Gastrocnemius medialis (tissue), 4 donors: Measurements from ENCODE around the gene PPARG. TPM values are rescaled to one million over a fixed set of nuclear protein-coding genes. Genes with fewer than 3 reads are reported as not detected.

Experiments
- ATAC-seq, 2 donors: fragments of 150-250 bp; one replicate each; pipeline ENCODE4 v1.9.1; 2016
- DNase-seq, 2 donors: peaks; one replicate each; pipeline ENCODE4 v3.0.0-alpha.2; 2019
- H3K27ac ChIP-seq, 4 donors: fragments of 200-600 bp; sonication (generic); 1 replicate in 1 of 4; 2 replicates in 3 of 4; pipeline ENCODE4 v1.5.1; 2016 to 2018; ENCODE audit warnings: mild to moderate bottlenecking in 2 of 4, moderate library complexity in 1 of 4
- H3K27me3 ChIP-seq, 3 donors: fragments of 200-600 bp; sonication (generic) in 2 of 3; 1 replicate in 1 of 3; 2 replicates in 2 of 3; pipeline versions ENCODE4 v1.5.1 to v1.6.0; 2016 to 2019; ENCODE audit warnings: mild to moderate bottlenecking in 1 of 3, moderate library complexity in 1 of 3
- H3K36me3 ChIP-seq, 2 donors: fragments of 200-600 bp; sonication (generic) in 1 of 2; one replicate each; pipeline ENCODE4 v1.5.1; 2017 to 2018
- H3K4me1 ChIP-seq, 2 donors: fragments of 200-600 bp; sonication (generic) in 1 of 2; one replicate each; pipeline ENCODE4 v1.5.1; 2016 to 2017; ENCODE audit warnings: mild to moderate bottlenecking in 2 of 2
- H3K4me3 ChIP-seq, 4 donors: fragments of 200-600 bp; sonication (generic) in 3 of 4; 1 replicate in 1 of 4; 2 replicates in 3 of 4; pipeline ENCODE4 v1.5.1; 2016 to 2019; ENCODE audit warnings: mild to moderate bottlenecking in 2 of 4
- H3K9me3 ChIP-seq, 3 donors: fragments of 200-600 bp; sonication (generic) in 2 of 3; 1 replicate in 1 of 3; 2 replicates in 2 of 3; pipeline ENCODE4 v1.5.1; 2016 to 2019
- POLR2A ChIP-seq, 2 donors: fragments of 450-650 bp; IDR thresholded peaks; one replicate each; pipeline ENCODE4 v1.6.1; 2017; ENCODE audit warnings: antibody characterized with exemption in 2 of 2, mild to moderate bottlenecking in 2 of 2, moderate library complexity in 2 of 2
- in situ Hi-C, 4 donors: fragments of 200-750 bp; cut with MboI; loops; one replicate each; pipeline versions ENCODE4 v1.15.0 to v1.8.0; 2017; ENCODE audit warnings: low sequenced_read_pairs in 4 of 4
- intact Hi-C: fragments of 100-400 bp; cut with DNase I; formaldehyde crosslinking; loops from one replicate; pipeline ENCODE4 v1.15.1; 2023; ENCODE audit warnings: low total_unique reads
- total RNA-seq, 4 donors: library from RNA; depleted of rRNA; stranded (reverse); fragments of >200 nt; gene quantifications; one replicate each; pipeline versions ENCODE4 v1.1.0 to v1.2.3, GENCODE V29; 2016
- TF ChIP-seq, protein P1 (sequence below), 5 experiments: fragments of 450-650 bp in 3 of 5; fragments of 200-600 bp in 2 of 5; sonication (generic) in 2 of 5; IDR thresholded peaks in 4 of 5; conservative IDR thresholded peaks in 1 of 5; 1 replicate in 4 of 5; 2 replicates in 1 of 5; pipeline ENCODE4 v1.5.1; 2016 to 2019; ENCODE audit warnings: antibody characterized with exemption in 5 of 5, mild to moderate bottlenecking in 3 of 5, moderate library complexity in 3 of 5

PPARG gene
- total RNA-seq, 4 donors from 2014 or later, result 4.9 to 10.6 (median 8.5) TPM

DNA sequence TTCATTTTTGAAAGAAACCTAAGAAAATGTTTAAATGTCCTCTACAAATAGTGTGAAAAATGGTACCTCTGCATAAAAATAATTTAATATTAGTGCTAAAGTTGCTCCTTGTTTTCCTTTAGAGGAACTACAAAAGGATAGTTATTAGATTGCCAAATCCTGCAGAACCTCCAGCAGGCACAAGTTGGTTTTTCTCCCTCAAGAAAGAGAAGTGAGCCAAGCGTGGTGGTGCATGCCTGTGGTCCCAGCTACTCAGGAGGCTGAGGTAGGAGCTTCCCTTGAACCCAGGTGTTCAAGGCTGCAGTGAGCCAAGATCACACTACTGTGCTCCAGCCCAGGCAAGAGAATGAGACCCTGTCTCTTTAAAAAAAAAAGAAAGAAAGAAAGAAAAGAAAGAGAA lies 110.4 kb downstream of the PPARG start:
- Histone ChIP-seq H3K4me1 (peaks cover 0 to 3% of the 10 kb centered on the region in 2 donors), H3K27me3 (no peaks in the 10 kb centered on the region), H3K9me3 (no peaks in the 10 kb centered on the region), H3K36me3 (no peaks in the 10 kb centered on the region), H3K4me3 (no peak overlapping the region), H3K27ac (no peak overlapping the region)
- no peak for ATAC-seq
- TF ChIP-seq POLR2A (IDR thresholded peaks at IDR 0.05), result no peak
- TF ChIP-seq, protein P1, sequence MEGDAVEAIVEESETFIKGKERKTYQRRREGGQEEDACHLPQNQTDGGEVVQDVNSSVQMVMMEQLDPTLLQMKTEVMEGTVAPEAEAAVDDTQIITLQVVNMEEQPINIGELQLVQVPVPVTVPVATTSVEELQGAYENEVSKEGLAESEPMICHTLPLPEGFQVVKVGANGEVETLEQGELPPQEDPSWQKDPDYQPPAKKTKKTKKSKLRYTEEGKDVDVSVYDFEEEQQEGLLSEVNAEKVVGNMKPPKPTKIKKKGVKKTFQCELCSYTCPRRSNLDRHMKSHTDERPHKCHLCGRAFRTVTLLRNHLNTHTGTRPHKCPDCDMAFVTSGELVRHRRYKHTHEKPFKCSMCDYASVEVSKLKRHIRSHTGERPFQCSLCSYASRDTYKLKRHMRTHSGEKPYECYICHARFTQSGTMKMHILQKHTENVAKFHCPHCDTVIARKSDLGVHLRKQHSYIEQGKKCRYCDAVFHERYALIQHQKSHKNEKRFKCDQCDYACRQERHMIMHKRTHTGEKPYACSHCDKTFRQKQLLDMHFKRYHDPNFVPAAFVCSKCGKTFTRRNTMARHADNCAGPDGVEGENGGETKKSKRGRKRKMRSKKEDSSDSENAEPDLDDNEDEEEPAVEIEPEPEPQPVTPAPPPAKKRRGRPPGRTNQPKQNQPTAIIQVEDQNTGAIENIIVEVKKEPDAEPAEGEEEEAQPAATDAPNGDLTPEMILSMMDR (IDR thresholded peaks at IDR 0.05 in 4 of 5, conservative IDR thresholded peaks at IDR 0.05 in 1 of 5), result no peak
- intact Hi-C loops, result no loop called here
- in situ Hi-C loops, result no loop called here
- no peak for DNase-seq

DNA sequence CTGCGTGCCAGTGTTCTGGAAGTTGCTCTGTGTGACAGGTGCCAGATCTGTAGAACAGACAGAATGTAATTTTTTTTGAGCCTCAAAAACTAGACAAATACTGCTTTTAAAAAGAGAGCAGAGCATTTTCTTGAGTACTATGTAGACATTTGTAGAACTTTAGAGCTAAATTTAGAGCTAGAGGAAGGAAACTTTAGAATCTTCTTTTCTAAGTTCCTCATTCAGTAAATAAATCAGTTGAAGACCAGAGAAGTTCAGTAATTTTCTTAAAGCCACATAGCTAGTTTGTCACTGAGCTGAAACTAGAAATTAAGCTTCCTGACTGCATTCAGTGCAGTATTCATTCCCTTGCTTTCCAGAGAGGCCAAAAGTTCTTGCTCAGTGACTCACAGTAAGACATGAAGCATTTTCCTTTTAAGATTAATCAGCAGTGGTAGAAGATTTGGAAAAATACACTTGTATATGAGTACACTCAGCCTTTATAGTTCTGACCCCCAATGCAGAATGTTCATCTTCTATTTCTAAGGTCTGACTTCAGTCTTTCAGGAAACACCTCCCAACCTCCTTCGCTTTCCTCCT lies 111.8 kb downstream of the PPARG start:
- no peaks in the 10 kb centered on the region for H3K9me3 ChIP-seq
- intact Hi-C loops (no loop called here), in situ Hi-C loops (no loop called here)
- ATAC-seq (no peak), DNase-seq (no peak)
- TF ChIP-seq POLR2A (IDR thresholded peaks at IDR 0.05), result no peak
- TF ChIP-seq, protein P1 (IDR thresholded peaks at IDR 0.05 in 4 of 5, conservative IDR thresholded peaks at IDR 0.05 in 1 of 5), result no peak
- no peak overlapping the region for H3K27ac ChIP-seq
- no peaks in the 10 kb centered on the region for H3K4me1 ChIP-seq
- H3K4me3 ChIP-seq, result no peak overlapping the region
- no peaks in the 10 kb centered on the region for H3K27me3 ChIP-seq
- no peaks in the 10 kb centered on the region for H3K36me3 ChIP-seq

DNA sequence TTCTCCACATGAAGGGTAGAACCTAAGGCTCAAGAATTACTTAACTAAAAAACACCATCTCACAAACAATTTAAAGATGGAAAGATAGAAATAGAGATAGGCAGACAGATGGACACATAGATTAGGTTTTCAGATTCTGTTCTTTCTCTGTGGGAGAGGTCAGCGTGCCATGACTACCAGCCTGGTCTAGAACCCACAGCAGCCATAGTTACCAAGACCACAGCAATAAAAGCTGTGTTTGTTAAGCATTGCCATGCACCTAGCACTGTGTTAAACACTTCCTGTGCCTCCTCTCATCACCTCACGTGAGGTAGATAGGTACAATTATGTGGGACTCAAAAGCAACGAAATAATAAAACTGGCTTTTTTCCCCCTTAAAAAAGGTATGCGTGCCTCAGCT lies 112.3 kb downstream of the PPARG start:
- H3K27ac ChIP-seq, result no peak overlapping the region
- ATAC-seq (no peak), DNase-seq (no peak)
- H3K4me3 ChIP-seq, result no peak overlapping the region
- in situ Hi-C loops, result no loop called here
- intact Hi-C loops, result no loop called here
- no peak for TF ChIP-seq POLR2A (IDR thresholded peaks at IDR 0.05)
- TF ChIP-seq, protein P1 (IDR thresholded peaks at IDR 0.05 in 4 of 5, conservative IDR thresholded peaks at IDR 0.05 in 1 of 5), result no peak
- no peaks in the 10 kb centered on the region for H3K36me3 ChIP-seq
- H3K9me3 ChIP-seq, result no peaks in the 10 kb centered on the region
- H3K27me3 ChIP-seq, result no peaks in the 10 kb centered on the region
- no peaks in the 10 kb centered on the region for H3K4me1 ChIP-seq

DNA sequence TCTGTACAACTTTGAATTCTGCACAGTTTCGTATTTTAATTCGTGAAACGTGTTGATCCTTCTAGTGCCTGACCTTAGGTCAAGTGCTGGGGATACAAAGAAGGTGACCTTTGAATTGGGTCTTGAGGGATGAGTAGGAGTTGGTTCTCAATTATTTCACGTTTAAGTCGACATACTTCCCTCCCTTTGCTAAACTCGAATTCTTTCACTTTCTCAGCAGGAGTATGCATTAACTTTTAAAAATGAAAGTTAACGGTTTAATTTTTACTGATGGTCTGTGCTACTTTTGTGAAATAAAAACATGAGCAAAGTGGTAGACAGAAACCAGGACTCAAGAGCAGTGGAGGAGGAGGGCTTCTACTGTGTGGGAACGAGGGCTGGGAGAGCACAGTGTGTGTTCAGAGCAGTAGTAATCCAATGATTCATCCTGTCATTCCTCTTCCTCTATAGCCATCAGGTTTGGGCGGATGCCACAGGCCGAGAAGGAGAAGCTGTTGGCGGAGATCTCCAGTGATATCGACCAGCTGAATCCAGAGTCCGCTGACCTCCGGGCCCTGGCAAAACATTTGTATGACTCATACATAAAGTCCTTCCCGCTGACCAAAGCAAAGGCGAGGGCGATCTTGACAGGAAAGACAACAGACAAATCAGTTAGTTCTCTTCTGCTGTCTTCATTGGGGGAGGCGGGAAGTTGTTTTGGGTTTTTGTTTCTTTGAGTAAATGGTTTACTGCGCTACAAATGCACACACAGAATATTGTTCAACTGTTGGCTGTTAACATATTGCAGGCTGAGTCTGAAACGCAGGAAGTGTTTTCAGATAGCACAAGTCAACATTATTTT lies 116.8 kb downstream of the PPARG start:
- Histone ChIP-seq H3K4me1 (no peaks in the 10 kb centered on the region), H3K27me3 (no peaks in the 10 kb centered on the region), H3K36me3 (no peaks in the 10 kb centered on the region), H3K4me3 (no peak overlapping the region), H3K9me3 (no peaks in the 10 kb centered on the region), H3K27ac (peak overlapping the region in 3 of 4 donors; percentile 6 to 57 (median 46))
- in situ Hi-C loops (no loop called here), intact Hi-C loops (no loop called here)
- no peak for TF ChIP-seq POLR2A (IDR thresholded peaks at IDR 0.05)
- TF ChIP-seq, protein P1 (IDR thresholded peaks at IDR 0.05 in 4 of 5, conservative IDR thresholded peaks at IDR 0.05 in 1 of 5), result no peak
- peak; percentile 58 to 62 for DNase-seq
- ATAC-seq, result peak; percentile 76 to 86
